Neutrophil (primary cell): ENCODE measurements around the gene PDCD1LG2.

Source experiments
- H3K27ac ChIP-seq: fragments of 200-600 bp; sonication (generic); 2 replicates; pipeline ENCODE4 v1.5.1; 2016; ENCODE audit warnings: mild to moderate bottlenecking, moderate library complexity
- H3K27me3 ChIP-seq: fragments of 200-600 bp; sonication (generic); 2 replicates; pipeline ENCODE4 v1.6.0; 2016; ENCODE audit warnings: mild to moderate bottlenecking
- H3K36me3 ChIP-seq: fragments of 200-600 bp; sonication (generic); 2 replicates; pipeline ENCODE4 v1.5.1; 2017
- H3K4me1 ChIP-seq, 2 experiments: fragments of 200-600 bp in 1 of 2; sonication (generic) in 1 of 2; 1 replicate in 1 of 2; 2 replicates in 1 of 2; pipeline versions ENCODE4 v1.5.1 to v1.6.1; 2013 to 2016; ENCODE audit warnings: low read depth in 1 of 2, low read length in 1 of 2, mild to moderate bottlenecking in 1 of 2, moderate library complexity in 1 of 2; ENCODE audit not compliant: control insufficient read depth in 1 of 2, insufficient read depth in 1 of 2
- H3K4me3 ChIP-seq, 2 experiments: fragments of 200-600 bp in 1 of 2; sonication (generic) in 1 of 2; 1 replicate in 1 of 2; 2 replicates in 1 of 2; pipeline ENCODE4 v1.5.1; 2013 to 2016; ENCODE audit warnings: low read depth in 1 of 2, low read length in 1 of 2, mild to moderate bottlenecking in 1 of 2, moderate library complexity in 1 of 2
- H3K9me3 ChIP-seq: fragments of 200-600 bp; sonication (generic); 2 replicates; pipeline ENCODE4 v1.5.1; 2016
- TF ChIP-seq, protein P1 (sequence below): fragments of 200-600 bp; sonication (generic); IDR thresholded peaks from 2 replicates; pipeline ENCODE4 v1.5.1; 2016; ENCODE audit warnings: antibody characterized with exemption

PDCD1LG2 gene

DNA sequence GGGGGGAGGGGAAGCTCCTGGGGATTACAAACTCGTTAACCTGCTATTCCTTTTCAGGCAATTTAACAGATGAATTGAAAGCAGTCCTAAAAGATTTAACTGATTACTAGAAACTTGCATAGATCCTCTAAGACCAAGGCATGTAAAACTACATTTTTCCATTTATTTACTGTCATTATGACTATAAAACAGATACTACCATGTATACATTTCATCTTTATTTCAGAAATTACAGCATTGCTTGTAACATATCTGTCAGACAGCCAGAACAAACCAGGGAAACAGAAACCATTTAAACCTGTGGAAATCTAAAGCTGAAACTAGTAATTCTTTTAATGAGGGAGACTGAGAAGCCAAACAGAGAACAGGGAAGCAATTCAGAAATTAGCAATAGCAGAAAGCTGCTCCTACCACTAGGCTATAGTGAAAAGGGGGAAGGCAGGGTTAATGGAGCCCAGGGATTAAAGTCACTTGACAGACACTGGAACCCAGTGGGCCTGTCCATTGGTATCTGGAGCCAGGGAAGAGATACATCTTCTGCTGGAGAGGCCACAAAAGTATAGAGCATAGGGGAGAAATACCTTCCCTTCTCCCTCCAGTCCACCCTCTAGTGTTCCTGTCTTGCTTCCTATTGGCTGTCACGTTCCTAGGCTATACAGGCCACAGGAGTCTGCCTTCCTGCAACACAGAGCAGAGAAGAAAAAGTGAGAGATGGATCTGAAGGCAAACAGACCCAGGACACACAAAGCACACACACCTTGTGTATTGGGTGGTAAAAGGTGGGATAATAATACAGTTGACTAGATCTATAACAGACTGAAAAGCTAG, 33.8 kb downstream of the PDCD1LG2 start:
- Histone ChIP-seq H3K36me3 (no peaks in the 10 kb centered on the region), H3K4me3 (no peak overlapping the region), H3K9me3 (no peaks in the 10 kb centered on the region), H3K27me3 (no peaks in the 10 kb centered on the region), H3K4me1 (no peaks in the 10 kb centered on the region), H3K27ac (no peak overlapping the region)
- TF ChIP-seq, protein P1, sequence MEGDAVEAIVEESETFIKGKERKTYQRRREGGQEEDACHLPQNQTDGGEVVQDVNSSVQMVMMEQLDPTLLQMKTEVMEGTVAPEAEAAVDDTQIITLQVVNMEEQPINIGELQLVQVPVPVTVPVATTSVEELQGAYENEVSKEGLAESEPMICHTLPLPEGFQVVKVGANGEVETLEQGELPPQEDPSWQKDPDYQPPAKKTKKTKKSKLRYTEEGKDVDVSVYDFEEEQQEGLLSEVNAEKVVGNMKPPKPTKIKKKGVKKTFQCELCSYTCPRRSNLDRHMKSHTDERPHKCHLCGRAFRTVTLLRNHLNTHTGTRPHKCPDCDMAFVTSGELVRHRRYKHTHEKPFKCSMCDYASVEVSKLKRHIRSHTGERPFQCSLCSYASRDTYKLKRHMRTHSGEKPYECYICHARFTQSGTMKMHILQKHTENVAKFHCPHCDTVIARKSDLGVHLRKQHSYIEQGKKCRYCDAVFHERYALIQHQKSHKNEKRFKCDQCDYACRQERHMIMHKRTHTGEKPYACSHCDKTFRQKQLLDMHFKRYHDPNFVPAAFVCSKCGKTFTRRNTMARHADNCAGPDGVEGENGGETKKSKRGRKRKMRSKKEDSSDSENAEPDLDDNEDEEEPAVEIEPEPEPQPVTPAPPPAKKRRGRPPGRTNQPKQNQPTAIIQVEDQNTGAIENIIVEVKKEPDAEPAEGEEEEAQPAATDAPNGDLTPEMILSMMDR = no peak

DNA sequence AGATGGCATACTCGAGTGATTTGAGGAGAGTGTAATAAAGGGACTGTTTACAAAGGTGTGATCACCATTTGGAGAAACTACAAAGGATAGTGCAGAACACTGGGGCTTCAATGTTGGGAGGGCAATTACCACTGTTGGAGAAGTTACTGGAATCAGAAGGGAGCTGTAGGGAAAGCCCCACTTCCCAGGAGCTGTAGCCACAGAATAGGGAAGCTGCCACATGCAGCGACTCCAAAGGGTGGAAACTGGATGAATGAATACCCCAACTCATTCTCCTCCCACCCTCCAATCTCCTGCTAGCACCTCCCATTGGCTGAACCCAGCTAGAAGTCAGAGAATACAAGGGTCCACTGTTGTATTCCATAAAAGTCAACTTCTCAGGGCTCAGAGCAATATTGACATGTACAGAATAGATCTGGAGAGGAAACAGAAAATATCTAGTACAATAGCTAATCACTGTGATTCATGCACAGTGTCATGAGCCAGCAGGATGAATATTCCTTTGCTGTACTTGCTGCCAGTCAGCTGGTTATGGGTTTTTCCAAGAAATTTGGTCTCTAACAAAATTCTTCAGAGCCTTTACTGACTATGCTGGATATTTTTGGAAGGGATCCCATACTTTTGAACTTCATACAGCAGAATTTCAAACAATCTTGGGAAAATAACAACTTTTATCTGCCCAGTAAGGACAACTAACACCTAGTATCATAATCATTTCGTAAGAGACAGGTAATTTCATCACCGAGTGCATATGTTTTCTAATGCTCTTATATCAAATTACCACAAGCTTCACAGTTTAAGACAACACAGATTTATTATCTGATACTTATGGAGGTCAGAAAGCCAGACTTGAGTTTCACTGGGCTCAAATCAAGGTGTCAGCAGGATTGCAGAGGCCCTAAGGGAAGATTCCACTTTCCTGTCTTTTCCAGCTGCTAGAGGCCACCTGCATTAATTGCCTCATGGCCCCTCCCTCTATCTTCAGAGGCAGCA, 39.6 kb downstream of the PDCD1LG2 start:
- Histone ChIP-seq H3K27me3 (no peaks in the 10 kb centered on the region), H3K9me3 (no peaks in the 10 kb centered on the region), H3K27ac (no peak overlapping the region), H3K4me1 (no peaks in the 10 kb centered on the region), H3K4me3 (no peak overlapping the region), H3K36me3 (no peaks in the 10 kb centered on the region)
- TF ChIP-seq, protein P1 = no peak

DNA sequence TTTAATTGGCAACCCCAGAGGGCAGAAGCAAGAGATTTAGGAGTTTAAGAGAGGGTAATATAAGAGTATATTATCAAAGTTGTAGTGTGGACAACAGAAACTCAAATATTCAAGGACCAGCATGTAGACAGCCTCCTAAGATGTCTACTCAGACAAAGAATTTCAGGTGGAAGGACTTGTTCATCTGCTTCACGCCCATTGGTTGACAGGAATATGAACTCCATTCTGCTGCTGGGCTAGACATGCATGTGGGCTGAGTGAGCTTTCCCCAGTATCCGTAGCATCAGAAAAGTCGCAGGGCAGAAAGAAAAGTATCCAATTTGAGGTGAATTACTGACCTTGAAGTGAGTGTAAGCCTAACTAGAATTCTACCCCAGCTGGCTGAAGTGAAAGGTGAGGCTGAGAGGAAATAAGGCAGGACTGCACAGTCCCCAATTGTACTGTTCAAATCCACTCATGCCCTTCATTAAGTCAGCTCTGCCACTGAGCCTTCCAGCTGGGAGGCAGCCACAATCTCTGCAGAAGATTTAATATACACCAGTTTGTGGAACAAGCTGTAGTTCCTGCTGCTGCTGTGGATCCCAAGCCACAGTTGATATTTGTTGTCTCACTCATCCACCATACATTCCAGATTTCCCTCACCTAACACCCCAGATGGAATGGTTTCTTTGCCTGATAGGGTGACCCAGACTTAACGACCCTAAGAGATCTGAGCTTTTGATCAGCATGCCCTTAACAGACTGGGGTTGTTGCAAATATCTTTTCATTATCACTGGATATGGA, 41.2 kb downstream of the PDCD1LG2 start:
- H3K4me3 ChIP-seq = no peak overlapping the region
- H3K4me1 ChIP-seq = no peaks in the 10 kb centered on the region
- H3K27me3 ChIP-seq = no peaks in the 10 kb centered on the region
- no peak overlapping the region for H3K27ac ChIP-seq
- no peaks in the 10 kb centered on the region for H3K9me3 ChIP-seq
- H3K36me3 ChIP-seq = no peaks in the 10 kb centered on the region
- TF ChIP-seq, protein P1 = no peak

DNA sequence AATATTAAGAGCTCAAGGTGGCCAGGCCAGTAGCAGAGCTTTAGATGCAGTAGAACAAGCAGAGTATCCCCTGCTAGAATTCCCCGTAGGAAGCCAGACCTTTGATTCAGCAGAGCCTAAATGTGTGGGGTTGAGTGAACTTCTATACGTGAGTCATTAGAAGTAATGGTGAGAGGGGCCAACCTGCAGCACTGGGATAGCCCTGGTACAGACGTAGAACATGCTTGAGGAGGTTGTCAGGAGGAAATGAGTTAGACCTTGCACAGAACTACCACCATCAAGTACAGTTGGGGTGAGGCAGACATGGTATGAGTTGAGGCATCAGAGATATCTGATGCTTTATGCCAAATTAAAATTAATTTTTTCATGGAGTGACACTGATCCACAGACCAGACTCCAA, 42.0 kb downstream of the PDCD1LG2 start:
- H3K27ac ChIP-seq = no peak overlapping the region
- peaks cover 0 to under 1% of the 10 kb centered on the region in 2 experiments for H3K4me1 ChIP-seq
- no peaks in the 10 kb centered on the region for H3K9me3 ChIP-seq
- no peaks in the 10 kb centered on the region for H3K36me3 ChIP-seq
- TF ChIP-seq, protein P1 = no peak
- H3K4me3 ChIP-seq = no peak overlapping the region
- no peaks in the 10 kb centered on the region for H3K27me3 ChIP-seq

DNA sequence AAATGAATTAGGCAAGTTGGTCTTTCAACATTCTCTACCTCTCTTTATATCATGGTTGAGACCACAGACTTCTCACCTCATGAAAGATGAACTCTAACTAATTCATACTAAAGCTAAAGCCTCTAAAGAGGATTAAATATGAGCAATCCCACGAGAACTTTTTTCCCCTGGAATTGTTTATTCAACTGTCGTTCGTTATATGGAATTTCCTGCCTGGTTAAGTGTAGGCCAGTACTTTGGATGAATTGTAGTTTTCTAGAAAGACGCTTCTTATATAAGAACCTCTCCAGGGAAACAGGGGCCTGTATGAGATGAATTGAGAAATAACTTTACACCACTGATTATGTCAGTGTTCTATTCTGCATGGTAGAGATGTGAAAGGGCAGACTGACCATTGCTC, 42.9 kb downstream of the PDCD1LG2 start:
- no peak overlapping the region for H3K4me3 ChIP-seq
- H3K27ac ChIP-seq = no peak overlapping the region
- H3K36me3 ChIP-seq = no peaks in the 10 kb centered on the region
- H3K9me3 ChIP-seq = no peaks in the 10 kb centered on the region
- no peaks in the 10 kb centered on the region for H3K27me3 ChIP-seq
- peaks cover 9 to 10% of the 10 kb centered on the region in 2 experiments for H3K4me1 ChIP-seq
- TF ChIP-seq, protein P1 = no peak
